K562 (cell line): ENCODE measurements around the gene RFX7. TPM values are rescaled to one million over a fixed set of nuclear protein-coding genes. Genes with fewer than 3 reads are reported as not detected.

Experiments used
- ATAC-seq: fragments of 200-7000 bp; cut with Tn5 transposase; 3 replicates; pipeline ENCODE4 v1.9.1; 2020; ENCODE audit warnings: moderate library complexity
- BruUV-seq: library from RNA; stranded (reverse); fragments of 400-500 nt; replicated peaks from 2 replicates; lab custom pipeline; 2021; lab: Mats Ljungman, UMichigan
- CTCF ChIA-PET: fragments of 300-600 bp; formaldehyde crosslinking; extraction: SDS; loops from one replicate; lab custom pipeline; 2021; ENCODE audit warnings: low intra/inter-chr PET ratio; lab: Yijun Ruan, JAX
- POLR2A ChIA-PET: fragments of 300-600, 350-650 bp; sonication (Branson Sonifier 250); formaldehyde crosslinking; extraction: SDS; loops from one replicate; lab custom pipeline; 2021; ENCODE audit warnings: antibody characterized with exemption, inconsistent platforms; lab: Yijun Ruan, JAX
- DNase-seq, 4 experiments: peaks; one replicate each; pipeline versions ENCODE4 v3.0.0 to v3.0.0-alpha.2; 2011 to 2018; ENCODE audit warnings: low spot score in 3 of 4, mixed read lengths in 3 of 4; ENCODE audit errors: extremely low read depth in 1 of 4
- FAIRE-seq: peaks from 2 replicates; lab custom pipeline; 2011; peaks lifted over from hg19 to GRCh38; lab: Jason Lieb, UNC
- H2AFZ ChIP-seq: 2 replicates; pipeline ENCODE4 v1.6.0; 2011; ENCODE audit warnings: low read depth, low read length, control low read depth, inconsistent platforms
- H3K27ac ChIP-seq: fragments of 200-600 bp; 3 replicates; pipeline ENCODE4 v1.8.0; 2011; ENCODE audit warnings: low read depth, mild to moderate bottlenecking, control low read depth, inconsistent platforms, low read length, moderate library complexity, mixed read lengths; ENCODE audit errors: extremely low read depth
- H3K27me3 ChIP-seq, 2 experiments: fragments of 300-600 bp in 1 of 2; 2 replicates in 1 of 2; 3 replicates in 1 of 2; pipeline versions ENCODE4 v1.6.0 to v1.8.0; 2011; ENCODE audit warnings: inconsistent platforms in 2 of 2, low read length in 2 of 2, mild to moderate bottlenecking in 1 of 2, mixed read lengths in 1 of 2, moderate library complexity in 1 of 2; ENCODE audit not compliant: control insufficient read depth in 2 of 2, insufficient read depth in 2 of 2
- H3K36me3 ChIP-seq: fragments of 300-600 bp; 3 replicates; pipeline ENCODE4 v1.8.0; 2011; ENCODE audit warnings: mild to moderate bottlenecking, low read length, inconsistent platforms; ENCODE audit not compliant: control insufficient read depth, insufficient read depth
- H3K4me1 ChIP-seq, 2 experiments: fragments of 200-600 bp in 1 of 2; replicated peaks in 1 of 2; 2 replicates in 1 of 2; 3 replicates in 1 of 2; pipeline versions ENCODE4 v1.5.1 to v1.8.0; 2011; ENCODE audit warnings: inconsistent platforms in 2 of 2, low read length in 2 of 2, mild to moderate bottlenecking in 1 of 2, mixed read lengths in 1 of 2, moderate library complexity in 1 of 2; ENCODE audit not compliant: control insufficient read depth in 2 of 2, insufficient read depth in 2 of 2
- H3K4me2 ChIP-seq: 2 replicates; pipeline ENCODE4 v1.6.1; 2011; ENCODE audit warnings: low read length, control low read depth, inconsistent platforms, mixed read lengths; ENCODE audit not compliant: insufficient read depth
- H3K4me3 ChIP-seq: fragments of 200-600 bp; sonication (generic), shearing (Covaris generic); 2 replicates; pipeline ENCODE4 v1.5.1; 2016; ENCODE audit warnings: control low read depth, inconsistent platforms
- H3K79me2 ChIP-seq: fragments of 200-600 bp; 3 replicates; pipeline ENCODE4 v1.8.0; 2011; ENCODE audit warnings: low read length, inconsistent platforms; ENCODE audit not compliant: control insufficient read depth, insufficient read depth
- H3K9ac ChIP-seq, 2 experiments: 2 replicates each; pipeline versions ENCODE4 v1.6.0 to v1.6.1; 2011; ENCODE audit warnings: low read depth in 2 of 2, low read length in 2 of 2, control low read depth in 1 of 2, inconsistent platforms in 1 of 2, mild to moderate bottlenecking in 1 of 2, mixed read lengths in 1 of 2; ENCODE audit not compliant: insufficient read depth in 1 of 2
- H3K9me1 ChIP-seq: one replicate; pipeline ENCODE4 v1.6.0; 2011; ENCODE audit warnings: inconsistent platforms, mild to moderate bottlenecking, low read length, moderate library complexity; ENCODE audit not compliant: control insufficient read depth, insufficient read depth
- H3K9me3 ChIP-seq: replicated peaks from 2 replicates; pipeline ENCODE4 v1.5.1; 2011; ENCODE audit warnings: low read depth, low read length, inconsistent platforms; ENCODE audit not compliant: control insufficient read depth, insufficient read depth
- H4K20me1 ChIP-seq: replicated peaks from 2 replicates; pipeline ENCODE4 v1.6.1; 2011; ENCODE audit warnings: low read length, inconsistent platforms, mixed read lengths; ENCODE audit not compliant: control insufficient read depth, insufficient read depth
- ELF2 ChIP-seq: fragments of 250-450 bp; sonication (Bioruptor Pico); IDR thresholded peaks from 2 replicates; pipeline ENCODE4 v1.5.0; 2021; ENCODE audit warnings: mild to moderate bottlenecking
- HINFP ChIP-seq: fragments of 450-650 bp; conservative IDR thresholded peaks from 2 replicates; pipeline ENCODE4 v1.6.1; 2016; ENCODE audit warnings: missing genetic modification characterization, low read depth, mild to moderate bottlenecking, control low read depth, missing compliant biosample characterization
- WHSC1 ChIP-seq: IDR thresholded peaks from one replicate; pipeline ENCODE4 v1.6.1; 2012; ENCODE audit warnings: low read length, control low read depth, inconsistent platforms
- ZNF584 ChIP-seq: fragments of 200-800 bp; sonication (Bioruptor generic); IDR thresholded peaks from 2 replicates; pipeline ENCODE4 v1.6.1; 2016; ENCODE audit warnings: low read depth, mild to moderate bottlenecking, missing genetic modification characterization, missing compliant biosample characterization
- WGBS: fragments of 100-300 bp; shearing (Covaris generic); methylation state at CpG from one replicate; pipeline ENCODE4 v1.1.6; 2016; ENCODE audit warnings: low coverage, mixed read lengths; ENCODE audit not compliant: insufficient coverage; ENCODE audit errors: missing lambda C conversion rate; 5-methylcytosine and 5-hydroxymethylcytosine counted together
- in situ Hi-C: fragments of 300-500 bp; cut with MboI; formaldehyde crosslinking; loops from 4 replicates; pipeline ENCODE4 v1.15.0; 2018; ENCODE audit warnings: inconsistent platforms, mixed read lengths
- intact Hi-C: fragments of 100-400 bp; cut with micrococcal nuclease; formaldehyde crosslinking; loops from 2 replicates; pipeline ENCODE4 v1.14.2; 2022
- polyA plus RNA-seq, 8 experiments: library from polyadenylated mRNA; depleted of rRNA in 4 of 8; stranded (reverse) in 5 of 8; unstranded in 3 of 8; fragments of >200 nt; fragmentation: Nextera tagmentation in 2 of 8; fragmentation: Illumina TruSeq in 1 of 8; extraction: Ambion mirVana in 2 of 8; extraction: Trizol in 1 of 8; gene quantifications; 2 replicates each; pipeline versions ENCODE4 v1.2.1 to v1.2.3, GENCODE V29; 2011 to 2014; ENCODE audit warnings: inconsistent platforms in 1 of 8, missing spikeins in 1 of 8
- total RNA-seq, 7 experiments: library from RNA; depleted of rRNA in 6 of 7; stranded (reverse); fragments of >200 nt in 6 of 7; fragmentation: Illumina TruSeq in 2 of 7; extraction: Trizol in 2 of 7; gene quantifications; 2 replicates each; pipeline versions ENCODE4 v1.2.1 to v1.2.3, GENCODE V29; 2011 to 2021; ENCODE audit warnings: low replicate concordance in 1 of 7

RFX7 gene
- total and polyA plus RNA-seq, 9 of the 15 experiments (the other 6 are each of a cell fraction or from before 2014, with no cell fraction given), result 2.4 to 17.9 (median 6.3) TPM

DNA sequence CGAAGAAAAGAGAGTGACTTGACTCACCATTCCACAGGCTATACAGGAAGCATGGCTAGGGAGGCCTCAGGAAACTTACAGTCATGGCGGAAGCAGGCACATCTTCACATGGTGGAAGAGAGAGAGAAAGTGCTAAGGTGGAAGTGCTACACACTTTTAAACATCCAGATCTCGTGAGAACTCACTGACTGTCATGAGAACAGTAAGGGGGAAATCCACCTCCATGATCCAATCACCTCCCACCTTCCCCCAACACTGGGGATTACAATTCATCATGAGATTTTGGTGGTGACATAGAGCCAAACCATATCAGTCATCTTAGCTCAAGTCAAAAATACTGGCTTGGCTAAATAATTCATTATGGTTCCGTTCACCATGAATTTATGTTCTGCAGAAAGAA lies 205.0 kb downstream of the RFX7 start:
- ATAC-seq (no peak), FAIRE-seq (no peak), DNase-seq (no peak)
- CTCF ChIA-PET, result interaction anchor here (1.1 kb wide), 1 partner anchor 20 kb away, joined by 3 read pairs; no protein-coding TSS in a partner anchor
- Histone ChIP-seq H3K36me3 (no peaks in the 10 kb centered on the region), H3K4me2 (no peak overlapping the region), H3K4me1 (peaks cover 0 to 16% of the 10 kb centered on the region in 2 experiments; a peak in 3 of 5 replicates), H3K9me1 (no peaks in the 10 kb centered on the region), H3K9me3 (no peaks in the 10 kb centered on the region), H3K9ac (no peak overlapping the region), H3K27ac (no peak overlapping the region), H3K79me2 (no peaks in the 10 kb centered on the region), H3K27me3 (no peaks in the 10 kb centered on the region), H2AFZ (no peak overlapping the region), H3K4me3 (no peak overlapping the region), H4K20me1 (no peaks in the 10 kb centered on the region)
- WGBS, result 39% methylated on average over 4 of the region's 4 CpGs
- in situ Hi-C loops (no loop called here), intact Hi-C loops (no loop called here)
- peak; percentile 61; the same call in 1 of the 2 replicates for TF ChIP-seq ZNF584 (CRISPR knock-in tag)
- TF ChIP-seq WHSC1, result no peak
- no peak for TF ChIP-seq HINFP (tag)
- 0 out of 2 replicates have a peak, but pooled peaks have one; percentile 6 for TF ChIP-seq ELF2 (CRISPR knock-in tag)
- POLR2A ChIA-PET, result no interaction called here
- no TSS peak for BruUV-seq
